ENCODE results near the gene AQP2.

GRCh38 chr12:49945394-49946080 lies 5.0 kb upstream of the AQP2 start:
- TF ChIP-seq, protein P1, sequence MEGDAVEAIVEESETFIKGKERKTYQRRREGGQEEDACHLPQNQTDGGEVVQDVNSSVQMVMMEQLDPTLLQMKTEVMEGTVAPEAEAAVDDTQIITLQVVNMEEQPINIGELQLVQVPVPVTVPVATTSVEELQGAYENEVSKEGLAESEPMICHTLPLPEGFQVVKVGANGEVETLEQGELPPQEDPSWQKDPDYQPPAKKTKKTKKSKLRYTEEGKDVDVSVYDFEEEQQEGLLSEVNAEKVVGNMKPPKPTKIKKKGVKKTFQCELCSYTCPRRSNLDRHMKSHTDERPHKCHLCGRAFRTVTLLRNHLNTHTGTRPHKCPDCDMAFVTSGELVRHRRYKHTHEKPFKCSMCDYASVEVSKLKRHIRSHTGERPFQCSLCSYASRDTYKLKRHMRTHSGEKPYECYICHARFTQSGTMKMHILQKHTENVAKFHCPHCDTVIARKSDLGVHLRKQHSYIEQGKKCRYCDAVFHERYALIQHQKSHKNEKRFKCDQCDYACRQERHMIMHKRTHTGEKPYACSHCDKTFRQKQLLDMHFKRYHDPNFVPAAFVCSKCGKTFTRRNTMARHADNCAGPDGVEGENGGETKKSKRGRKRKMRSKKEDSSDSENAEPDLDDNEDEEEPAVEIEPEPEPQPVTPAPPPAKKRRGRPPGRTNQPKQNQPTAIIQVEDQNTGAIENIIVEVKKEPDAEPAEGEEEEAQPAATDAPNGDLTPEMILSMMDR (IDR thresholded peaks at IDR 0.05; ENCODE audit: low read length): peak; percentile 88
- TF ChIP-seq EZH2 (IDR thresholded peaks at IDR 0.05; ENCODE audit: borderline replicate concordance, low read length): no peak

Measured in OCI-LY1 (cell line).